ENCODE results near the gene BLOC1S1. TPM values are rescaled to one million over a fixed set of nuclear protein-coding genes. Genes with fewer than 3 reads are reported as not detected.

Gene BLOC1S1
- total RNA-seq, 1 donor from 2014 or later = 71.2 TPM

DNA sequence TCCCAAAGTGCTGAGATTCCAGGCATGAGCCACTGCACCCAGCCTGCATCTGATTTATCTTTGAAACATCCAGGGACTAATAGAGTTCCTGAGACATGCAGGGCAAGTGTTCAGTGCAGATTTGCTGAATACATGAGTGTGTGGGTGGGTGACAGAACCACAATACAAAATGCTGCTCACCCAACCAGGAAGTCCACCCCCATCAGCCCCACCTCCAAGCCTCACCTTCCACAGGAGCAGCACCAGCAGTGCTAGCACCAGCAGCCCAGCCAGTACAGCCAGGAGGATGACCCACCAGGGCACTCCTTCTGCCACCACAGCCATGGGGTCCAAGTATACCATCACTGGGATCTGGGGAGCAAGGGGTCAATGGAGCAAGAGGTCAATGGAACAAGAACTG is 28.1 kb upstream of the BLOC1S1 start:
- H3K4me3 Mint-ChIP-seq (ENCODE audit: unreplicated experiment) = no peak overlapping the region
- H3K36me3 Mint-ChIP-seq (ENCODE audit: unreplicated experiment) = peaks cover 6% of the 10 kb centered on the region
- no peak for DNase-seq
- TF ChIP-seq, protein P1, sequence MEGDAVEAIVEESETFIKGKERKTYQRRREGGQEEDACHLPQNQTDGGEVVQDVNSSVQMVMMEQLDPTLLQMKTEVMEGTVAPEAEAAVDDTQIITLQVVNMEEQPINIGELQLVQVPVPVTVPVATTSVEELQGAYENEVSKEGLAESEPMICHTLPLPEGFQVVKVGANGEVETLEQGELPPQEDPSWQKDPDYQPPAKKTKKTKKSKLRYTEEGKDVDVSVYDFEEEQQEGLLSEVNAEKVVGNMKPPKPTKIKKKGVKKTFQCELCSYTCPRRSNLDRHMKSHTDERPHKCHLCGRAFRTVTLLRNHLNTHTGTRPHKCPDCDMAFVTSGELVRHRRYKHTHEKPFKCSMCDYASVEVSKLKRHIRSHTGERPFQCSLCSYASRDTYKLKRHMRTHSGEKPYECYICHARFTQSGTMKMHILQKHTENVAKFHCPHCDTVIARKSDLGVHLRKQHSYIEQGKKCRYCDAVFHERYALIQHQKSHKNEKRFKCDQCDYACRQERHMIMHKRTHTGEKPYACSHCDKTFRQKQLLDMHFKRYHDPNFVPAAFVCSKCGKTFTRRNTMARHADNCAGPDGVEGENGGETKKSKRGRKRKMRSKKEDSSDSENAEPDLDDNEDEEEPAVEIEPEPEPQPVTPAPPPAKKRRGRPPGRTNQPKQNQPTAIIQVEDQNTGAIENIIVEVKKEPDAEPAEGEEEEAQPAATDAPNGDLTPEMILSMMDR (IDR thresholded peaks at IDR 0.05; ENCODE audit: partially characterized antibody, unreplicated experiment) = no peak
- H3K4me1 Mint-ChIP-seq (ENCODE audit: low read depth, unreplicated experiment) = no peaks in the 10 kb centered on the region
- peaks cover 6% of the 10 kb centered on the region for H3K27me3 Mint-ChIP-seq (ENCODE audit: unreplicated experiment)
- H3K27ac Mint-ChIP-seq (ENCODE audit: unreplicated experiment) = no peak overlapping the region
- no peaks in the 10 kb centered on the region for H3K9me3 Mint-ChIP-seq (ENCODE audit: unreplicated experiment)

DNA sequence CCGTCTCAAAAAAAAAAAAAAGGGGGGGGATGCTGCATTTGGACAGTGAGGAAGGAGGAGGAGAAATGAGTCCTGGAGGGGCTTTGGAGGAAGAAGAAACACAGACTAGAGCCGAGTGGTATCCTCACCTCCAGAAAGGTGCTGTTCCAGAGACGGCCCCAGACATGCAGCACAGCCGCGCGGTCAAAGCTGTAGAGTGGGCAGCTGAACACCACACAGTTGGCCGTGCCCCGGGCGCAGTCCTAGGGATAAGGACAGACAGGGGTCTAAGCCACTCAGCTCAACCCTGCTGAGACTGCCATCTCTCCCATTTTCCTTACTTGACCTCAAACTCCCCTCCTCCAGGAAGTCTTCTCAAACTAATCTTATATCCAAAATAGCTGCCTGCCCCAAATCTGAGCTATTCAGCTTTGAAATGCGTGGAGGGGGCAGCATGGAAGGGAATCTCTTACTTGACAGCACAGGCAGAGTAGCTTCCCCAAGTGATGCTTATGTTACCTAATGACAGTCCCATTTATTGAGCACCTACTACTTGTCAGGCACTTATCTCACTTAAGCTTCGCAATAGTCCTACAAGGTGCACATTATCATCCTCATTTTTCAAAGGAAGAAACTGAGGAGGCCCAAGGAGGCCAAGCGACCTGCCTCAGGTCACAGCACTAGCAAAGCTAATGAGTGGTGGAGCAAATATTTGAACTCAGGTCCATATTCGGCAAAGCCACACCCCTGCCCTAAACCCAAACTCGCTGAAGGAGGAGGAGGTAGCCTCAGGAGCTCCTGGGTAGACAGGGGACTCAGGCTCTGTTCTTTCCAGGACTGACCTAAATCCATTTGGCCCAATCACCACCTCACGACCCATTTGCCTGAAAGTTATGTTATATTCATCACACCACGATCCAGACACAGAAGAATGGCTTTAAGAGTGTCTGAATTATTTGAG is 26.9 kb upstream of the BLOC1S1 start:
- no peak for DNase-seq
- no peak overlapping the region for H3K27ac Mint-ChIP-seq (ENCODE audit: unreplicated experiment)
- no peaks in the 10 kb centered on the region for H3K4me1 Mint-ChIP-seq (ENCODE audit: low read depth, unreplicated experiment)
- no peaks in the 10 kb centered on the region for H3K9me3 Mint-ChIP-seq (ENCODE audit: unreplicated experiment)
- peaks cover 6% of the 10 kb centered on the region for H3K36me3 Mint-ChIP-seq (ENCODE audit: unreplicated experiment)
- peaks cover 6% of the 10 kb centered on the region for H3K27me3 Mint-ChIP-seq (ENCODE audit: unreplicated experiment)
- TF ChIP-seq, protein P1 (IDR thresholded peaks at IDR 0.05; ENCODE audit: partially characterized antibody, unreplicated experiment) = no peak
- no peak overlapping the region for H3K4me3 Mint-ChIP-seq (ENCODE audit: unreplicated experiment)

DNA sequence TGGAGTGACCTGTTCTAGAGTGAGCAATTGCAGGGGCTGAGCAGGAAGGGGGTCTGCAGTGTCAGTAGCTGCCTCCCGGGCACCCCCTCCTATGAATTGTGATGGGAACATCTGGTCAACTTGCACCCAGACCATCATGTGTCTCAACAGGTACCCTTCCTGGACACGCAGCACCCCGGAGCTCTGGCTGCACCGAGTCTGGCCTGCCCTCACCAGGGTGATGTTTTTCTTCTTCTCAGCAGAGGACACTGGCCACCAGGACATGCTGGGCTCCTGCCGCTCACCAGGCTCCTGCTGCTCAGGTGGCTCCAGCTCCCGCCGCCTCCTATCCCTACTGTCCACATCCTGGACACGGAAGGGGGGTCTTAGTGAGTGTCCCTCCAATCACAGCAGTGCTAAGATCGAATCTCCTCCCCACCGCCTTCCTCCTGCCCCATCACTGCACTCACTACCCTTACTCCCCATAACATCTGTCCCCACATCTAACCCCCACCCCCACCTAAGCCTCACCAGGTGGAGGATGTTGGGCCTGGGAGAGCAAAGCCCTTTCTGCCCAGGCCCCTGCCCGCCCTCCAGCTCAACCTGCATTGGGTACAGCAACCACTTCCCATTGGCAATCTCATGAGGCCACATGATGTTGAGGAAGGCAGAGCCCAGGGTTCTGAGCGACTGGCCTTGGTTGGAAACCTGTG is 23.1 kb upstream of the BLOC1S1 start:
- peaks cover 2% of the 10 kb centered on the region for H3K9me3 Mint-ChIP-seq (ENCODE audit: unreplicated experiment)
- H3K4me1 Mint-ChIP-seq (ENCODE audit: low read depth, unreplicated experiment) = no peaks in the 10 kb centered on the region
- TF ChIP-seq, protein P1 (IDR thresholded peaks at IDR 0.05; ENCODE audit: partially characterized antibody, unreplicated experiment) = no peak
- peaks cover 3% of the 10 kb centered on the region for H3K27me3 Mint-ChIP-seq (ENCODE audit: unreplicated experiment)
- H3K36me3 Mint-ChIP-seq (ENCODE audit: unreplicated experiment) = peaks cover 4% of the 10 kb centered on the region
- no peak overlapping the region for H3K4me3 Mint-ChIP-seq (ENCODE audit: unreplicated experiment)
- no peak for DNase-seq
- H3K27ac Mint-ChIP-seq (ENCODE audit: unreplicated experiment) = no peak overlapping the region

DNA sequence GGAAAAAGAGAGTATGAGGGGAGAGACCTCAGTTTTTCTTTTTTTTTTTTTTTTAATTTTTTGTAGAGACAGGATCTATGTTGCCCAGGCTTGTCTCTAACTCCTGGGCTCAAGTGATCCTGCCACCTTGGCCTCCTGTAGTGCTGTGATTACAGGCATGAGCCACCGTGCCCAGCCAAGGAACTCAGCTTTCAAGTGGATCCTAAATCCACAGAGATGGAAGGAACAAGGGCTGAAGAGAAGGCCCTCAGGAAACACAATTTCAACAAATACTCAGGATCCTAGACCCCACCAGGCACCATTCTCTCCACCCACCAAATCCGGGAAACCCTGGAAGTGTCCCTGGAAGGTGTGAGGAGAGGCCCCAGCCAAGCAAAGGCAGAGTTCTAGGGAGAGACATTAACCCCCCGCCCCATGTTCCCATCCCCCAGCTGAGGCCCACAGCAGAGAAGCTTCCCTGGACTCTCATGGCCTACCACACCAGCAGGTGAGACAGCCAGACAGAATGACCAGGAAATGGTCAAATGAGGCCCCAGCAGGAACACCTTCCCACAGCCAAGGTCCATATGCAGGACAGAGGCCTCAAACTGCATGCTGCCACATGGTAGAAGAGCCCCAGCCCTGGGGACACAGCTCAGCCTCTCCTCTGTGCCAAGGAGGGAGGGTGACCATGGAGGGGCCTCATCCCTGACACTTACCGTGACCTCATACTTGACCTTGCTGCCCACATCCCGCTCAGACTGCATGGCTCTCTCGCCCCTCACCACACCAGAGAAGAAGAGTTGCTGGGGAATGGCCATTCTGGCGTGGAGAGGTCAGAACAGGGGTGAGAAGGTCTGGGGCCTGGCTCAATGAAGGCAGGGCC is 22.3 kb upstream of the BLOC1S1 start:
- Mint-ChIP-seq H3K36me3 (ENCODE audit: unreplicated experiment) (peaks cover 4% of the 10 kb centered on the region), H3K27me3 (ENCODE audit: unreplicated experiment) (peaks cover 3% of the 10 kb centered on the region), H3K4me3 (ENCODE audit: unreplicated experiment) (no peak overlapping the region), H3K27ac (ENCODE audit: unreplicated experiment) (no peak overlapping the region), H3K9me3 (ENCODE audit: unreplicated experiment) (peaks cover 2% of the 10 kb centered on the region), H3K4me1 (ENCODE audit: low read depth, unreplicated experiment) (no peaks in the 10 kb centered on the region)
- TF ChIP-seq, protein P1 (IDR thresholded peaks at IDR 0.05; ENCODE audit: partially characterized antibody, unreplicated experiment) = no peak
- DNase-seq = no peak
